GM19239 (cell line): ENCODE results near the gene TMC1.
A peak's percentile ranks its signal among the peaks of the same experiment; 100 is the strongest.

ENCODE experiments used
- DNase-seq: peaks from one replicate; pipeline ENCODE4 v3.0.0; 2011; ENCODE audit warnings: low spot score; ENCODE audit not compliant: insufficient read length
- FAIRE-seq: peaks from 2 replicates; lab custom pipeline; 2011; peaks lifted over from hg19 to GRCh38; lab: Jason Lieb, UNC

The TMC1 gene

GRCh38 chr9:72598639-72599038, 77.2 kb downstream of the TMC1 start:
- DNase-seq (no peak), FAIRE-seq (no peak)

GRCh38 chr9:72599874-72600534, 78.6 kb downstream of the TMC1 start:
- FAIRE-seq (no peak), DNase-seq (no peak)

DNA sequence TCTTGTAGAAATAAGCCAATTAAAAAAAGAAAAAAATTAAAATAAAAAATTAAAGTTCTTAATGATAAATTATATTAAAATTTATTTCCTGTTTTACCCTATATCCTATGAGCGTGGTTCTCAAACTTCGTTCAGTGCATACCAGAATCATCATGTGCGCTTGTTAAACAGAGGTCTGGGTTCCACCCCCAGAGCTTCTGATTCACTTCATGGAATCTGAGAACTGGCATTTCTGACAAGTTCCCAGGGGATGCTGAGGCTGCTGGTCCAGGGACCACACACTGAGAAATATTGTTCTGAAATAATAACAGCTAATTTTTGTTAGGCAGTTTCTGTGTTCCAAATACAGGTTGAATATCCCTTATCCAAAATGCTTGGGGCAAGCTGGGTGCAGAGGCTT, 79.3 kb downstream of the TMC1 start:
- DNase-seq (no peak), FAIRE-seq (no peak)

DNA sequence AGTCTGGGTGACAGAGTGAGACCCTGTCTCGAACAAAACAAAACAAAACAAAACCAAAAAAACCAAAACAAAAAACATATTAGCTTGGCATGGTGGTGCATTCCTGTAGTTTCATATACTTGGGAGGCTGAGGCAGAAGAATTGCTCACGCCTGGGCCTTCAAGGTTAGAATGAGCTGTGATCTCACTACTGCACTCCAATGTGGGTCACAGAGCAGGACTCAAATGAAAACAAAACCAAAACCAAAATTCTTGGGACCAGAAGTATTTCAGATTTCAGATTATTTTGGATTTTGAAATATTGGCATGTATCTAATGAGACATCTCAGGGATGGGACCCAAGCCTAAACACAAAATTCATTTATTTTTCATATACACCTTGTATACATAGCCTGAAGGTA, 80.2 kb downstream of the TMC1 start:
- FAIRE-seq (no peak), DNase-seq (no peak)

GRCh38 chr9:72612449-72612848, 91.0 kb downstream of the TMC1 start:
- FAIRE-seq: no peak
- DNase-seq: no peak

DNA sequence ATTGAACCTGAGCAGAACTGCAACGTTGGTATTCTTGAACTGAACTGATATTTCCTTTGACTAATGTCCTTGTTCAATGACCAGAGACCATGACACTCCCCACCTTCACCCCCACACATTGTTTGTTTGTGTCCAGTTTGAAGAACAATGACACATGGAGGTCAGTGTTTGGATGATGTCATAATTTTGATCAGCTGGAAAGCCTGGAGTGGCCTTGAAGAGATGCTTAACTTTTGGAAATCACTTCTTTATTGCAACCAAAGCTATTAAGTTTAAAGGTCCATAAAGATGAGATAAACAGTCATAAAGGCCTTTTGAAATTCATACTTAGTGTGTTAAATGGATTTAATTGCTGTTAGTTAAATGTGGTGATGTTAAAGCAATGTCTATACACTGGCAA, 92.7 kb downstream of the TMC1 start:
- DNase-seq (no peak), FAIRE-seq (no peak)

- no peak for FAIRE-seq
Measured at GRCh38 chr9:72615931-72616330, 94.5 kb downstream of the TMC1 start.

DNA sequence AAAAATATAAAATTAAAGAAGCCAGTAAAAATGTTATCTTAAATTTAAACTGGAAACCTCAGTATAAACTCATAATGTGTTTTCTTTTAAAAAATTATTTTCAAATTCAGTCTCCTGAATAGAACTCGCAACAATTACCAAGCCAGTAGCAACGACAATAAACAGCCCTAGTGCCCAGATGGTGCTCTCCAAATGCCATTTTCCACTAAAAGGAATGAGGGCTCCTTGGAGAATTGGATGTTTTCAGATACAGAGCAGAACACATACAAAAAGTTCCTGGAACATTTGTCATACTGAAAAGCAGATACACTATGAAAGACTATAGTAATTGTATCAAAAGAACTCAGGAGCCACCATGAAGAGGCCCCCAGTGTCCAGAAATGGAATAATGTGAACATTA, 97.4 kb downstream of the TMC1 start:
- FAIRE-seq (no peak), DNase-seq (no peak)

More at GRCh38 chr9:72615931-72616330, 94.5 kb downstream of the TMC1 start:
- DNase-seq: no peak

DNA sequence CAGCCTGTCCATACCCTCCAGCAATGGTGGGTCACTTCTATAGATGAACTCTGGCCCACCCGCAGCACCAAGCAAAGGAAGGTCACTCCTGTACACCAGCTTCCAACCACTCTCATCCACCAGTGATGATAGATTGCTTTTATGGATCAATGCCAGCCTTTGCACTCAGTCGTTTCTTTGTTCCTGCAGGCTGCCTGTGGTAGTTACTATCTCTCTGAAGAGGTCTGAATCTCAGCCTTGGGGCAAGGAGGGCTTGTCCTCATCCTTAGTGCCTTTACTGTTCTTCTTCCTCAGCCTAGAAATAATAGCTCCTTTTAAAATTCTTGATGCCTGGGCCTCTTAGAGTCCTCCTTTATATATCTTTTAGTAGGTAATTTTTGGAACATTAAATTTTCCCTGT, 100.8 kb downstream of the TMC1 start:
- FAIRE-seq (no peak), DNase-seq (no peak)

DNA sequence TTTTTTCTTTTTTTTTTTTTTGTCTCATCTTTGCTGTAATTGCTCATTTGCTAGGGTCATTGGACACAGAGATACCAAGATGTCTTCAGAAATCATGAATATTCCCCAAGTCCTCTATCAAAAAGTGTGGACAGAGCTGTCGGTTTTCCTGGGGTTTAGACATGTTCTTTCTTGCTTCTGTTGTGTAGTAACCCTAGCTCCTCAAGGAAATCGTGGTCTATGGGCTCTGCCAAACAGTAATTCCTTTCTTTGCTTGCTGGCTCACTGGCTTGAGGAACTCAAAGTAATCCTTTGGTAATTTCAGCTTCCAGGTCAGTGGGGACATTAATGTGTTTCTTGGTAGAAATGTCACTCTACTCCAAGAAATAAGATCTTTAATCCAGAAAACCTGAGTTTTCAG, 101.7 kb downstream of the TMC1 start:
- no peak for FAIRE-seq
- DNase-seq: no peak

DNA sequence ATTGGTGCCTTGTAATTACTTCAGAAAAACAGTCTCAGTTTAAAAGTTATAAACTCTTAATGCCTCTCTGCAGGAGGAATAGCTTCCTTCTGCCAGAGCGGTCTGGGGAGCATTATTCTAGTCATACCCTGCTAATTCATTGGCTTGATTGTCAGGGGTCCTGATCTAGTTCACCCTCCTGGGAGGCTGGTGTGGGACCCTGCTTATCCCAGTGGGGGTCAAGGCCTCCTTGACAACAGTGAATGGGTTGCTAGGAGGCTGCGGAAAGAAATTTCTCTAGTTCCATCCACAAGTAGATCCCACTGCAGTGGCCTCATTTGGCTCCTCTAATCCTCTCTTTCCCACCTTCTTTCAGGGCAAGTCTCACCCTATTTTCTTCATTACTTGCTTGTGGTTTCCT, 105.7 kb downstream of the TMC1 start:
- no peak for DNase-seq
- FAIRE-seq: no peak

- FAIRE-seq: no peak
- no peak for DNase-seq
Measured at GRCh38 chr9:72627956-72628540, 106.6 kb downstream of the TMC1 start.

- FAIRE-seq (no peak), DNase-seq (no peak)
Measured at GRCh38 chr9:72633966-72634365, 112.6 kb downstream of the TMC1 start.

- peak; percentile 49 for FAIRE-seq
- no peak for DNase-seq
Measured at GRCh38 chr9:72635197-72635596, 113.8 kb downstream of the TMC1 start.

DNA sequence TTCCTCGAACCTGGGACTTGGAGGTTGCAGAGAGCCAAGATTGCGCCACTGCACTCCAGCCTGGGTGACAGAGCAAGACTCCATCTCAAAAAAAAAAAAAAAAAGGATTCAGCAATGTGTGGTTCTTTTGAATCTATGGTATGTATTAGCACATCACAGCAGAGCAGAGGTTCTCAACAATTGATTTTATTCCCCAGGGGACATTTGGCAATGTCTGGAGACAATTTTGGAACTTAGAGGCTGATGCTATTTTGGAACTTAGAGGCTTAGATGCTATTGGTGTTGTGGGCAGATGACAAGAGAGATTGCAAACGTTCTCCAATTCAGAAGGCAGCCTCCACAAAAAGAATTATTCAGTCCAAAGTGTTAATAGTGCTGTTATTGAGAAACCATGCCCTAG, 115.2 kb downstream of the TMC1 start:
- FAIRE-seq: no peak
- no peak for DNase-seq

DNA sequence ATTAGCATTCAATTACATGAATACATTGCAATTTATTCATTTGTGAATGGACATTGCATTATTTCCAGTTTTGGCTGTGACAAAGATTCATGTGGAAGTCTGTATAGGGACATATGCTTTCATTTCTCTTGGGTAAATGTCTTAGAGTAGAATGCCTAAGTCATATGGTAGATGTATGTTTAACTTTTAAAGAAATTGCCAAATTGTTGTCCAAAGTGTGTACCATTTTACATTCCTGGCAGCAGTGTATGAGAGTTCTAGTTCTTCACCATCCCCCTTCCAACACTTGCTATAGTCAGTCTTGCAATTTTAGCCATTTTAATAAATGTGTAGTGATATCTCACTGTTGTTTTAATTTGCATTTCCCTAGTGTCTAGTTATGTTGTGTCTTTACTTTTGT, 122.2 kb downstream of the TMC1 start:
- no peak for DNase-seq

DNA sequence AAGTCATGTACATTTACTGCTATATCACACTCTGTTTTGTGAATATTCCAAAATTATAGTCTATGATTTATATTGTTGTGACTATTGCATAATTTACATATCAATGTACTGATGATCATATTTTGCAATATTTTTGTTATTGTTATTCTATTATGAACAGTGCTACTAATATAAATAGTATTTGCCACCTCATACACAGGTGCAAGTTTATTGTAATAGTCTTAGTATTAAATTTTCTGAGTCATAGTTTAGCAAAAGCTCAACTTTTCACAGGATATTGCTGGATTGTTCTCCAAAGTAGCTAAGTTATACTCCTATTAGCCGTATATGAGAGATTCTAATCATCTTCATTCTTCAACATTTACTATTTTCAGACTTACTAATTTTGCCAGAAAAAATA, 124.7 kb downstream of the TMC1 start:
- FAIRE-seq: no peak

More for the DNA sequence above, 122.2 kb downstream of the TMC1 start:
- FAIRE-seq: no peak

DNA sequence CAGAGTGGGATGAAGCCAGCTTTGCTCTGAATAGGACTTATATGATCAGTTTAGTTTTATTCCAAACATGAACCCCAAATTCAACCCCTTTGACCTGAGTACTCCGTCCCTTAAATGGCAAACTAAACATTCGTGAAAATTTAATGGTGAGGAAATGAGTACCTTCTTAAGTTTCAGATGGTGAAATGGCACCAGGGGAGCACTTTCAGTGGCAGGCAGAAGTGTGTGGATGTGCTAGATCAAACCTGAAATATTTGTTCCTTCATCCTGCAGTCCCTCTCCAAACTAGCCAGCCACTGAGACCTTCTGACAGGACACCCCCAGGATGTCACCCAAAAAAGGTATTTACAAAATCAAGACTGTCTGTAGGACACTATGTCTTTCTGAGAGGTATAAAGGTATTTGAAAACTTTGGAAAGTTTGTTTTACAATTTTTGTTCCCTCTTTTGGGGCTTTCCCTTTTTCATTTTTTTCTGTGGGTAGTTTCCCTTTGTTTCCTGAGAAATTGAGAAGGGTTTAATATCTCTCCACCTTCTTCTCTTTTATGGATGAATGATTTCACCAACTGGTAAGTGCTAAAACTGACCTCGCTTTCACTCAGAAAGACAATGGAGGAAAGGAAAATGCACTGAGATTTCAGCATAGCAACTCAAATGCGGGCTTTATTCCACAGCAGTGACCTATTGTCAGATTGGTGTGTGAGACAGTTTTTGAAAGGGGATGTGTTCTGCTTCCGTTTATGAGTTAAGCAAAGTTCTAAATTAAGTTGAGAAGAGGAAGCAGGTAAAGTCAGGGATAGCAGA, 127.1 kb downstream of the TMC1 start:
- FAIRE-seq (no peak), DNase-seq (no peak)

More for the DNA sequence above, 124.7 kb downstream of the TMC1 start:
- no peak for DNase-seq

GRCh38 chr9:72649127-72649442, 127.7 kb downstream of the TMC1 start:
- no peak for DNase-seq
- FAIRE-seq: no peak

GRCh38 chr9:72650206-72650605, 128.8 kb downstream of the TMC1 start:
- no peak for FAIRE-seq
- DNase-seq: no peak

DNA sequence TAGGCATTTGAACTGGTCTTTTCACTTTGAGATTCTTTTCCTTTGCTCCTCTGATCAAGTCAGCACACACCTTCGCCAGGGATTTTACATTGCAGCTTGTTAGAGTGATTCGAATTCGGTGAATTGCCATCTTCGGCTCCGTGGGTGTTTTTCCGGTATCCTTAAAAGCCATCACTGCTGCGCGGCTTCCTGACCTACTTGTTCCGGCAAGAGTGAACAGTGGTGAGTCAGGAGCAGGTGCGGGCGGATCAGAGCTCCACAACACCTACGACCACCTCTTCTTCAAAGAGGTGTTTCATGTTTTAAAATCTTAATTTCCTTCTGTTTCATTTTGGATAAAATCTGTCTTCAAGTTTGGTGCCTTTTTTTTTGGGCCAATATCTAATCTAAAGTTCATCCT, 134.6 kb downstream of the TMC1 start:
- no peak for FAIRE-seq
- no peak for DNase-seq

GRCh38 chr9:72657023-72657422, 135.6 kb downstream of the TMC1 start:
- DNase-seq (no peak), FAIRE-seq (no peak)
